Measurements from ENCODE around the gene RNF227.

- TF ChIP-seq CTCF (conservative IDR thresholded peaks at IDR 0.05; ENCODE audit: low read depth, low read length) (no peak), EZH2phosphoT487 (IDR thresholded peaks at IDR 0.05; ENCODE audit: borderline replicate concordance, low read length) (no peak)
Observed at GRCh38 chr17:7943291-7943690, 27.2 kb upstream of the RNF227 start.
